Measurements from ENCODE around the gene PAQR9. TPM values are rescaled to one million over a fixed set of nuclear protein-coding genes. Genes with fewer than 3 reads are reported as not detected.

PAQR9 gene
- total RNA-seq, 3 donors from 2014 or later (not counting 1 experiment from before 2014, with no cell fraction given), result not detected

GRCh38 chr3:142943349-142943748, 20.1 kb downstream of the PAQR9 start:
- H3K27me3 ChIP-seq (ENCODE audit: control insufficient read depth, insufficient read depth, low read length), result peaks cover 14% of the 10 kb centered on the region
- Mint-ChIP-seq H3K27me3 (ENCODE audit: low read depth in 2 of 2) (peaks cover 8 to 49% of the 10 kb centered on the region in 2 donors), H3K4me1 (peaks cover 9 to 16% of the 10 kb centered on the region in 2 donors), H3K4me3 (no peak overlapping the region), H3K9me3 (no peaks in the 10 kb centered on the region), H3K27ac (no peak overlapping the region), H3K36me3 (no peaks in the 10 kb centered on the region)
- WGBS (ENCODE audit: insufficient coverage), result 95% methylated on average over 1 of the region's 1 CpG
- TF ChIP-seq CTCF (IDR thresholded peaks at IDR 0.05), result no peak
- no peaks in the 10 kb centered on the region for H3K36me3 ChIP-seq (ENCODE audit: control insufficient read depth, insufficient read depth, low read length)
- no peaks in the 10 kb centered on the region for H3K9me3 ChIP-seq (ENCODE audit: control insufficient read depth, insufficient read depth, low read length)
- no peak for ATAC-seq
- DNase-seq, result no peak
- H3K4me1 ChIP-seq (ENCODE audit: control insufficient read depth, insufficient read depth, low read length), result peaks cover 6% of the 10 kb centered on the region
- no peak overlapping the region for H3K27ac ChIP-seq (ENCODE audit: low read length)
- no peak overlapping the region for H3K4me3 ChIP-seq (ENCODE audit: low read length)
- intact Hi-C loops (cut with micrococcal nuclease), result no loop called here

- DNase-seq (no peak), ATAC-seq (no peak)
- no peak overlapping the region for H3K27ac ChIP-seq (ENCODE audit: low read length)
- no peaks in the 10 kb centered on the region for H3K36me3 ChIP-seq (ENCODE audit: control insufficient read depth, insufficient read depth, low read length)
- H3K4me1 Mint-ChIP-seq, result peaks cover 2 to 9% of the 10 kb centered on the region in 2 donors
- H3K4me1 ChIP-seq (ENCODE audit: control insufficient read depth, insufficient read depth, low read length), result no peaks in the 10 kb centered on the region
- no peak overlapping the region for H3K4me3 ChIP-seq (ENCODE audit: low read length)
- peaks cover 2% of the 10 kb centered on the region for H3K27me3 ChIP-seq (ENCODE audit: control insufficient read depth, insufficient read depth, low read length)
- H3K9me3 Mint-ChIP-seq, result no peaks in the 10 kb centered on the region
- H3K36me3 Mint-ChIP-seq, result no peaks in the 10 kb centered on the region
- H3K9me3 ChIP-seq (ENCODE audit: control insufficient read depth, insufficient read depth, low read length), result no peaks in the 10 kb centered on the region
- peaks cover 7 to 41% of the 10 kb centered on the region in 2 donors for H3K27me3 Mint-ChIP-seq (ENCODE audit: low read depth in 2 of 2)
- intact Hi-C loops (cut with micrococcal nuclease), result no loop called here
- WGBS (ENCODE audit: insufficient coverage), result 79% methylated on average over 5 of the region's 8 CpGs
- H3K4me3 Mint-ChIP-seq, result no peak overlapping the region
- TF ChIP-seq CTCF (IDR thresholded peaks at IDR 0.05), result no peak
- no peak overlapping the region for H3K27ac Mint-ChIP-seq
Measured at GRCh38 chr3:142941373-142942123, 21.9 kb downstream of the PAQR9 start.

- TF ChIP-seq CTCF (IDR thresholded peaks at IDR 0.05), result no peak
- ATAC-seq, result no peak
- H3K27ac ChIP-seq (ENCODE audit: low read length), result no peak overlapping the region
- Mint-ChIP-seq H3K4me3 (no peak overlapping the region), H3K27me3 (ENCODE audit: low read depth in 2 of 2) (peaks cover 5 to 36% of the 10 kb centered on the region in 2 donors), H3K27ac (no peak overlapping the region), H3K36me3 (no peaks in the 10 kb centered on the region), H3K4me1 (peaks cover 0 to 9% of the 10 kb centered on the region in 2 donors), H3K9me3 (no peaks in the 10 kb centered on the region)
- 83% methylated on average over 1 of the region's 4 CpGs for WGBS (ENCODE audit: insufficient coverage)
- no peak overlapping the region for H3K4me3 ChIP-seq (ENCODE audit: low read length)
- no peaks in the 10 kb centered on the region for H3K4me1 ChIP-seq (ENCODE audit: control insufficient read depth, insufficient read depth, low read length)
- intact Hi-C loops (cut with micrococcal nuclease), result no loop called here
- DNase-seq, result no peak
- H3K36me3 ChIP-seq (ENCODE audit: control insufficient read depth, insufficient read depth, low read length), result no peaks in the 10 kb centered on the region
- no peaks in the 10 kb centered on the region for H3K9me3 ChIP-seq (ENCODE audit: control insufficient read depth, insufficient read depth, low read length)
- H3K27me3 ChIP-seq (ENCODE audit: control insufficient read depth, insufficient read depth, low read length), result peaks cover 2% of the 10 kb centered on the region
Measured at GRCh38 chr3:142940472-142940871, 23.0 kb downstream of the PAQR9 start.

GRCh38 chr3:142940000-142940399, 23.5 kb downstream of the PAQR9 start:
- H3K36me3 Mint-ChIP-seq, result no peaks in the 10 kb centered on the region
- DNase-seq (no peak), ATAC-seq (no peak)
- intact Hi-C loops (cut with micrococcal nuclease), result no loop called here
- peaks cover 5 to 35% of the 10 kb centered on the region in 2 donors for H3K27me3 Mint-ChIP-seq (ENCODE audit: low read depth in 2 of 2)
- H3K9me3 ChIP-seq (ENCODE audit: control insufficient read depth, insufficient read depth, low read length), result no peaks in the 10 kb centered on the region
- peaks cover 0 to 9% of the 10 kb centered on the region in 2 donors for H3K4me1 Mint-ChIP-seq
- no peak overlapping the region for H3K27ac ChIP-seq (ENCODE audit: low read length)
- no peaks in the 10 kb centered on the region for H3K9me3 Mint-ChIP-seq
- no peak overlapping the region for H3K4me3 ChIP-seq (ENCODE audit: low read length)
- H3K27ac Mint-ChIP-seq, result no peak overlapping the region
- H3K4me3 Mint-ChIP-seq, result no peak overlapping the region
- H3K36me3 ChIP-seq (ENCODE audit: control insufficient read depth, insufficient read depth, low read length), result no peaks in the 10 kb centered on the region
- WGBS (ENCODE audit: insufficient coverage), result no CpG with 5 or more reads among the region's 1 CpG
- H3K4me1 ChIP-seq (ENCODE audit: control insufficient read depth, insufficient read depth, low read length), result no peaks in the 10 kb centered on the region
- peaks cover 2% of the 10 kb centered on the region for H3K27me3 ChIP-seq (ENCODE audit: control insufficient read depth, insufficient read depth, low read length)
- no peak for TF ChIP-seq CTCF (IDR thresholded peaks at IDR 0.05)
